ENCODE results near the gene DIS3L.
A peak's percentile ranks its signal among the peaks of the same experiment; 100 is the strongest.
"Not testable (repeated sequence)": the region's sequence is repeated elsewhere in the genome, so short reads cannot be mapped to it uniquely, and the experiment has no call there.

The DIS3L gene

GRCh38 chr15:66309828-66310227, 16.5 kb downstream of the DIS3L start:
- no peak for DNase-seq (ENCODE audit: low read depth in 2 of 2)

GRCh38 chr15:66310786-66311185, 17.4 kb downstream of the DIS3L start:
- DNase-seq (ENCODE audit: low read depth in 2 of 2), result no peak

DNA sequence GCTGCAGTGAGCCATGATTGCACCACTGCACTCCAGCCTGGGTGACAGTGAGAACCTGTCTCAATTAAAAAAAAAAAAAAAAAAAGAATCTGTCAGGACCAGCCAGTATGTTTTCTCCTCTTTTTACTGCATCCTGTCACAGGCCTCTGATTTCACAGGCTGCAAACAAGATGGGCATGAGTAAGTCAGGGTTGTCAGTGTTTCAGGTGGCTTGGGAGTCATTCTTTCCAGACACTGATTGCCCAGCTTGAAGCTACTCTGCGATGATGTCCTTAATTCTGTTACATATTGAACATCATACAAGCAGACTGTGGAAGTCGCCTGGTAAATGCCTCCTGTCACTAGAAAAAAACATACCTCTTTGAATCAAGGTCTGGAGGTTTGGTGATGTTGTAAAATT, 18.8 kb downstream of the DIS3L start:
- no peak for DNase-seq (ENCODE audit: low read depth in 2 of 2)

GRCh38 chr15:66323312-66323928, 30.1 kb downstream of the DIS3L start:
- no peak for DNase-seq (ENCODE audit: low read depth in 2 of 2)

DNA sequence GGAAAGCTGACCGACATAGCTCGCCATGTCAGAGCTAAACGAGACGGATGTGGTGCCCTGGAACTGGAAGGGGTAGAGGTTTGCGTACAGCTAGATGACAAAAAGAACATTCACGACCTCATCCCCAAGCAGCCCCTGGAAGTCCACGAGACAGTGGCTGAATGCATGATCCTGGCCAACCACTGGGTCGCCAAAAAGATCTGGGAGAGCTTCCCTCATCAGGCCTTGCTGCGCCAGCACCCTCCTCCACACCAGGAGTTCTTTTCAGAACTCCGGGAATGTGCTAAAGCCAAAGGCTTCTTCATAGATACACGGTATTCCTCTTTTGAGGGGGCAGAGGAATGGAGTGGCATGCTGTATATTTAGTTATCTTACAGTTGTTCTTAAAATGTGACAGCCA, 32.7 kb downstream of the DIS3L start:
- DNase-seq (ENCODE audit: low read depth in 2 of 2), result no peak

GRCh38 chr15:66327736-66328135, 34.4 kb downstream of the DIS3L start:
- DNase-seq (ENCODE audit: low read depth in 2 of 2), result no peak

DNA sequence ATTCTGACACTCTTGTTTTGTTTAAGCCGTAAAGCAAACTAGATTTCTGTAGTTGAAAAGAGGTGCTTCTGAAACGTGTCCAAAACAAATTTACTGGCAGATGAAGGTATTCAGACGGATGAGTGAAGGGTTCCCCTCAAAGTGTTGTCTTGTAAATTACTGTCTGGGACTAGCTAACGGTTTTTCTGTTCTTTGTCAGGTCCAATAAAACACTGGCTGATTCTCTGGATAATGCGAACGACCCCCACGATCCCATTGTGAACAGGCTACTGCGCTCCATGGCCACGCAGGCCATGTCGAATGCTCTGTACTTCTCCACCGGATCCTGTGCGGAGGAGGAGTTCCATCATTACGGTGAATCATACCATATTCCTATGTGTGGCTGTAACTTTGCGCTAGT, 35.4 kb downstream of the DIS3L start:
- no peak for DNase-seq (ENCODE audit: low read depth in 2 of 2)

DNA sequence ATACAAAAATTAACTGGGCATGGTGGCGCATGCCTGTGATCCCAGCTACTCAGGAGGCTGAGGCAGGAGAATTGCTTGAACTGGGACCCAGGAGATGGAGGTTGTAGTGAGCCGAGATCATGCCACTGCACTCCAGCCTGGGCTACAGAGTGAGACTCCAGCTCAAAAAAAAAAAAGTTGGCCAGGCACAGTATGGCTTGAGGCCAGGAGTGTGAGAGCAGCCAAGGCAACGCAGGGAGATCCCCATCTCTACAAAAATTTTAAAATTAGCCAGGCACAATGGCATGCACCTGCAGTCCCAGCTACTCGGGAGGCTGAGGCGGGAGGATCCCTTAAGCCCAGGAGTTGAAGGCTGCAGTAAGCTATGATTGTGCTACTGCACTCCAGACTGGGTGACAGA, 55.2 kb downstream of the DIS3L start:
- not testable (repeated sequence) for DNase-seq (ENCODE audit: low read depth in 2 of 2)

- no peak for DNase-seq (ENCODE audit: low read depth in 2 of 2)
Measured at GRCh38 chr15:66356077-66356358, 62.6 kb downstream of the DIS3L start.

GRCh38 chr15:66356359-66357236, 63.2 kb downstream of the DIS3L start, which contains the start of gene TIPIN:
Gene TIPIN, minus strand, starts transcription at chr15:66356685. Its CDS starts 3,738 bp downstream, at chr15:66352947.
- peak; percentile 92 to 93 for DNase-seq (ENCODE audit: low read depth in 2 of 2)

- DNase-seq (ENCODE audit: low read depth in 2 of 2), result no peak
Measured at GRCh38 chr15:66359740-66360139, 66.4 kb downstream of the DIS3L start.

GRCh38 chr15:66361745-66362460, 68.5 kb downstream of the DIS3L start:
- DNase-seq (ENCODE audit: low read depth in 2 of 2), result not testable (repeated sequence)

GRCh38 chr15:66362776-66363175, 69.4 kb downstream of the DIS3L start:
- DNase-seq (ENCODE audit: low read depth in 2 of 2), result no peak

DNA sequence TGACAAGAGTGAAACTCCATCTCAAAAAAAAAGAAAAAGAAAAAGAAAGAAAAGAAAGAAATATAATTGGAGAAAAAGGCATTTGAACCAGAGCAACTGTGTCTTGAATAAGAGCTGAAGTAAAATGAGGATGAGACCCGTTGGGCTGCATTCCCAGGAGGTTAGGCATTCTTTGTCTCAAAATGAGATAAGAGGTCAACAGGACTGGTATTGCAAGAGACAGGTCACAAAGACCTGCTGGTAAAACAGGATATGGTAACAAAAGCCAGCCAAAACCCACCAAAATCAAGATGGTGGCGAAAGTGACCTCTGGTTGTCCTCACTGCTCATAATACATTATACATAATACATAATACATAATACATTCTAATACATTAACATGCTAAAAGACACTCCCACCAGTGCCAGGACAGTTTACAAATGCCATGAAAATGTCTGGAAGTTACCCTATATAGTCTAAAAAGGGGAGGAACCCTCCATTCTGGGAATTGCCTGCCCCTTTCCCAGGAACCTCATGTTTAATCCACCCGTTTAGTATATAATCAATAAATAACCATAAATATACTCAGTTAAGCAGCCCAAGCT, 71.7 kb downstream of the DIS3L start:
- no peak for DNase-seq (ENCODE audit: low read depth in 2 of 2)

DNA sequence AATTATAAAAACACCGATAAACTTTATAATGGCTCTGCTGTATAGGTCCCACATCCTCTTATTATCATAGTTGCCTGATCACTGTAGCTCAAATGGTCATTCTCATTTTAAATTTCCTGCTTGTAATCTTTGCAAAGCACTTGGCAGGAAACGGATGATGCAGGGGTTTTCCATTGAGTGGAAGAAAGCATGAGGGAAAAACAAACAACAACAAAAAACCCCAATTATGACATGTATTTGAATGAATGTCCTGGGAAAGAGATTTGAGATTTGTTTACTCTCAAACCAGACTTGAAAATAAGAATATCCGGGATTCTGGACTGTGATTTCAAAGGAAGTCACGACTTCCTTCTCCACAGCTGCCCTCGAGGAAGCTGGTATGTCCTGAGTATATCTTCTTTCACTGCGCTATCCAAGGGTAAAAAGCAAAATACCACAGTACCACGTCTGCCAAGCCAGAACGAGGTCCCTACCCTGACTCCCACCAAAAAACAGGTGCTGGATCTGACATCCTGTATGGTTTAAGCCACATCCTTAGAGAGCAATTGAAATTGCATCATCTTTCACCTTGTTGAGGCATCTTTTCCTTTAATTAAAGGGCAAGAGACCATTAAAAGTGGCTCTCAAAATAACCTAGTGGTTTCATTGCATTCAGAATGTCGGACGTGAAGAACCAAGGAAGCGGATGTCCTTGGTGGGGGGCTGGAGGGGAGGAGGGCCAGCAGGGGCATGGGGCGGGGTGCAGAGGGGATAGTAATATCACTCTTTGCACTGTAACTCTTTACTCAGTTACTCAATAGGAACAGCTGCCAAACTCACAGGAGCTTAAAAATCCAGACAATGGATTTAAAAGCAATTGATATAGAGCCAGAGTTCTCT, 76.6 kb downstream of the DIS3L start:
- DNase-seq (ENCODE audit: low read depth in 2 of 2), result no peak

GRCh38 chr15:66374179-66374578, 80.8 kb downstream of the DIS3L start:
- no peak for DNase-seq (ENCODE audit: low read depth in 2 of 2)

- no peak for DNase-seq (ENCODE audit: low read depth in 2 of 2)
Measured at GRCh38 chr15:66378814-66379430, 85.6 kb downstream of the DIS3L start.

- not testable (repeated sequence) for DNase-seq (ENCODE audit: low read depth in 2 of 2)
Measured at GRCh38 chr15:66381376-66381775, 88.0 kb downstream of the DIS3L start.
